GM12874 (cell line): ENCODE measurements around the gene NEUROG1.

ENCODE experiments used
- CTCF ChIP-seq: IDR thresholded peaks from 2 replicates; pipeline ENCODE4 v1.5.1; 2011; ENCODE audit warnings: low read depth, mild to moderate bottlenecking, control low read depth, low read length, moderate library complexity; ENCODE audit not compliant: insufficient read depth

NEUROG1 gene

GRCh38 chr5:135568246-135568645 lies 32.5 kb upstream of the NEUROG1 start:
- TF ChIP-seq CTCF = no peak

- no peak for TF ChIP-seq CTCF
These were observed 31.9 kb upstream of the NEUROG1 start for GRCh38 chr5:135567661-135568060.

GRCh38 chr5:135566422-135567400 lies 30.9 kb upstream of the NEUROG1 start:
- no peak for TF ChIP-seq CTCF

GRCh38 chr5:135565725-135566421 lies 30.1 kb upstream of the NEUROG1 start:
- peak; percentile 85 for TF ChIP-seq CTCF

GRCh38 chr5:135565266-135565665 lies 29.5 kb upstream of the NEUROG1 start:
- TF ChIP-seq CTCF = no peak

GRCh38 chr5:135564331-135564730 lies 28.6 kb upstream of the NEUROG1 start:
- no peak for TF ChIP-seq CTCF

- no peak for TF ChIP-seq CTCF
These were observed 25.5 kb upstream of the NEUROG1 start for GRCh38 chr5:135561266-135561665.
